GM13976 (cell line): ENCODE data around the gene ZC3H11A.
"Not testable (repeated sequence)": the region's sequence is repeated elsewhere in the genome, so short reads cannot be mapped to it uniquely, and the experiment has no call there.

Experiments used
- DNase-seq: peaks from one replicate; pipeline ENCODE4 v3.0.0; 2012; ENCODE audit warnings: low spot score
- in situ Hi-C: fragments of 300-500 bp; cut with MboI; formaldehyde crosslinking; loops from one replicate; pipeline ENCODE4 v1.12.0; 2022; ENCODE audit warnings: low sequenced_read_pairs, mixed read lengths, inconsistent platforms; ENCODE audit not compliant: unreplicated experiment
- TF ChIP-seq, protein P1 (sequence below): IDR thresholded peaks from 2 replicates; pipeline ENCODE4 v1.5.1; 2012; ENCODE audit warnings: borderline replicate concordance, mild to moderate bottlenecking; ENCODE audit not compliant: insufficient read depth; ENCODE audit errors: extremely low read depth, missing control alignments, control extremely low read depth

The ZC3H11A gene

DNA sequence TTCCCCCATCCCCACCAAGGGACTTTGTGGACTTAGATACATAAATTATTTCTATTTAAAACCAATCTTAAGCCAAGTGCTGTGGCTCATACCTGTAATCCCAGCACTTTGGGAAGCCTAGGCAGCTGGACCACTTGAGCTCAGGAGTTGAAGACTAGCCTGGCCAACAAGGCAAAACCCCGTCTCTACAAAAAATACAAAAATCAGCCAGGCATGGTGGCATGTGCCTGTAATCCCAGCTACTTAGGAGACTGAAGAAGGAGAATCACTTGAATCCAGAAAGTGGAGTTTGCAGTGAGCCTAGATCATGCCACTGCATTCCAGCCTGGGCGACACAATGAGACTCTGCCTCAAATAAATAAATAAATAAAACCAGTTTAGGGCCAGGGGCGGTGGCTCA lies 34.9 kb upstream of the ZC3H11A start:
- no peak for DNase-seq
- TF ChIP-seq, protein P1, sequence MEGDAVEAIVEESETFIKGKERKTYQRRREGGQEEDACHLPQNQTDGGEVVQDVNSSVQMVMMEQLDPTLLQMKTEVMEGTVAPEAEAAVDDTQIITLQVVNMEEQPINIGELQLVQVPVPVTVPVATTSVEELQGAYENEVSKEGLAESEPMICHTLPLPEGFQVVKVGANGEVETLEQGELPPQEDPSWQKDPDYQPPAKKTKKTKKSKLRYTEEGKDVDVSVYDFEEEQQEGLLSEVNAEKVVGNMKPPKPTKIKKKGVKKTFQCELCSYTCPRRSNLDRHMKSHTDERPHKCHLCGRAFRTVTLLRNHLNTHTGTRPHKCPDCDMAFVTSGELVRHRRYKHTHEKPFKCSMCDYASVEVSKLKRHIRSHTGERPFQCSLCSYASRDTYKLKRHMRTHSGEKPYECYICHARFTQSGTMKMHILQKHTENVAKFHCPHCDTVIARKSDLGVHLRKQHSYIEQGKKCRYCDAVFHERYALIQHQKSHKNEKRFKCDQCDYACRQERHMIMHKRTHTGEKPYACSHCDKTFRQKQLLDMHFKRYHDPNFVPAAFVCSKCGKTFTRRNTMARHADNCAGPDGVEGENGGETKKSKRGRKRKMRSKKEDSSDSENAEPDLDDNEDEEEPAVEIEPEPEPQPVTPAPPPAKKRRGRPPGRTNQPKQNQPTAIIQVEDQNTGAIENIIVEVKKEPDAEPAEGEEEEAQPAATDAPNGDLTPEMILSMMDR = no peak
- in situ Hi-C loops = no loop called here

DNA sequence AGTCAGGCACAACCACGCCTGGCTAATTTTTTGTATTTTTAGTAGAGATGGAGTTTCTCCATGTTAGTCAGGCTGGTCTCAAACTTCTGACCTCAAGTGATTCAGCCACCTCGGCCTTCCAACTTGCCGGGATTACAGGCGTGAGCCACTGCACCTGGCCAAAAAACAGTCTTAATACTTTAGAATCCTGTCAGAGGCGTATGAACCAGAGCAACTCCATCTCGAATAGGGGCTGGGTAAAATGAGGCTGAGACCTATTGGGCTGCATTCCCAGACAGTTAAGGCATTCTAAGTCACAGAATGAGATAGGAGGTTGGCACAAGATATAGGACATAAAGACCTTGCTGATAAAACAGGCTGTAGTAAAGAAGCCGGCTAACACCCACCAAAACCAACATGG lies 33.5 kb upstream of the ZC3H11A start:
- DNase-seq, in situ Hi-C loops: not testable (repeated sequence)

DNA sequence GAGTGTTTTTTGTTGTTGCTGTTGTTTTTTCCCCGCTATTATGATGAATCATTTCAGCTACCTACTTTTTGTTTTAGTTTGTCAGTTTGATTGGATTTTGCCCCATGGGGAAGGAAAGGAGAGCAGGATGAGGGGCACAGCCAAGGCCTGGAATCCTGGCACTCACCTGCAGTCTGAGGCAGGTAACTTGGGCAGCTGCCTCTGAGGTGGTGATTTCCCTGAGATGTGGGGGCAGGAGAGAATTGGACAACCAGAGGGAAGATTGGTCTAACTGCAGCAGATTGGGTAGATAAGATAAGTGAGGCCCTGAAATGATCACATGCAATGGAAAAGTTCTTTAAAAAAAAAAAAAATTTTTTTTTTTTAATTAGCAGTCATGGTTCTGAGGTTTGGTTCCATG lies 31.9 kb upstream of the ZC3H11A start:
- no peak for DNase-seq
- TF ChIP-seq, protein P1 = no peak
- in situ Hi-C loops = no loop called here

DNA sequence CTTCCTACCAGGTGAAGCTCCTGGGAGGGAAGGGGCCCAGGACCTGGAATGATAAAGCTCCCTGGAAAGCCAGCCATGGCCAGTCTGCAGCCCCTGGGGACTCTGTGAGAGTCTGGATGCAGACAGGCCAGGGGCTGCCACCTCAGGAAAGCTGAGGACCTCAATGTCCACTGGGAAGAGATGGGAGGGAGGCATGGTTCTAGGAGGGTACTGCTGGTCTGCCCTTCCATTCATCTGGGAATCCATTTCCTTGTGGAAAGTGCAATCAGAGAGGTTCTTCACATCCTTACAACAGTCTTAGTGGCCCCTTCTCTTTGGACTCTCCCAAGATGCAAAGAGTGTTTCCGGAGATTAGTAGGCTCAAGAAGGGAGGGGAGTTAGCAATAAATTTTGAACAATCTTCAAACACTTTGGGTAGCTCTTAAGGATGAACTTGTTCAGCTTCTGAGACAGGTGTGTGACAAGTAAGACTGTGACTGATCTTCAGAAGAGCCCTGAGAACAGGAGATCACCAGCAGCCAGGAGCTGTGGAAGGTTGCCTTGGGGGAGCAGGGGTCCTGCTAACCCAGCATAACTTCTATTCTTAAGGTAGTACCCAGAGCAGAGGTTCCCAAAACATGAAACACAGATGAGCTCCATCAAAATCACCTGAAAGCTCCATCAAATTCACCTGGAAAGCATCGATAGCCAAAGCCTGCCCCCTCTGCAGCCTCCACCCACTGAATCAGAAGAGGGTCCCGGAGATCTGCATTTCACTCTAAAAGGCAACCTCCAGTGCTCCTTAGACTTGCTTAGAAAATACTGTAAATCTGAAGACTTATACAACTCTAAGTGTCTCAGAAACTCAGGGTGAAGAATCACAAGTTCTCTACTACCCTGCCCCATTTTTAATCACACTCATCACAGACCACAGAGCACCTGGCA lies 31.1 kb upstream of the ZC3H11A start:
- in situ Hi-C loops = no loop called here
- DNase-seq = no peak
- TF ChIP-seq, protein P1 = no peak

DNA sequence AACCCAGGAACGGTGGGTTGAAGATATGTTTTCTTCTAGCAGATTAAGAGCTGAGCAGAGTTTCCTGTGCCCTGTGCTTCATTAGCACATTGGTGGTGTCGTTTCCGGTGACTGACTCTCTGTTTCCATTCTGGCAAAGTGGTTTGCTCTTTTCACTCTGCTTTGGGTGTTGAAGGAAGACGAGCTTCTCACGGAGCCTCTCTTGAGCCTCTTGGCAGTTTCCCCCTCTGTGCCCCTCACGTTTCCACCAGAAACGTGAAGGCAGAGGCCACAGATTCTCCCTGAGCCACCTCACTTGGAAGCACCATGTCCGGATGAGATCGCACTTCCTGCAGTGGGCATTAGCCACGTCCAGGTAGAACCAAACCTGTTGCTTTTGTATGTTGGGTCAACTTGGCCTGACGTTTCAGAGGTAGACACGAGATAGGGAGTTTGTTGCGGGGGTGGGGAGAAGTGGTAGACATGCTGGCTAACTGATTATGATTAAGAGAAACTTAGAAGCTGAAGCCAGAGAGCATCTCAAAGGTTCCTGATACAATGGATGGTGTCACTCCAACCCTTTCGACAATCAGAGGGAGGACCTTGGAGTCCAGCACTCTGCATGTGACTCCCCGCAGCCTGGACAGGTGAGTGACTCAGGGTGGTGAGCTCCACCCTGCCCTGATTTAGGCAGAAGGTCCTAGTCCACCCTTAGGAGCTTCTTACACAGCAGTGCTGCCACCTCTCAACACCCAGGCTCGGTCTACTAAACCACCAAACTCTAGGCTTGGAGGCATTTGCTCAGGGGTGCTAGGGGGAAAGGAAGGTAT lies 30.2 kb upstream of the ZC3H11A start, which contains the start of gene LAX1:
TSS of gene LAX1 (plus strand) at position 155 of the 809 bp plus-strand sequence. CDS start at position 538, 383 bp downstream.
- TF ChIP-seq, protein P1 = no peak
- in situ Hi-C loops = no loop called here
- peak; percentile 61 for DNase-seq

DNA sequence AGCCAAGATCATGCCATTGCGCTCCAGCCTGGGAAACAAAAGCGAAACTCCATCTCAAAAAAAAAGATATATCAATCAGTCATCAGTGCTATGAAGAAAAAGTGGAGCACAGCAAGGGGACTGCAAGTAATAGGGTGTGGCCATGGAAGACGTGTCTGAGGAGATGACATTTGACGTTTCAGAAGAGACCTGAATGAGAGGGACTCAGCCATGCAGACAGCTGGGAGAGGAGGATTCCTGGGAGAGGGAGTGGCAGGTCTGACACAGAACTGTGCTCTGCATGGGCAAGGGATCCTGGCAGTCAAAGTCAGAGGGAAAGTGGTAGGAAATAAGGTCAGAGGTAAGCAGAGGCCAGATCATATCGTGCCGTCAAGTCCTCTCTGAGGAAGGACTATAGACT lies 27.2 kb upstream of the ZC3H11A start:
- TF ChIP-seq, protein P1 = no peak
- in situ Hi-C loops = no loop called here
- DNase-seq = no peak
